HPDE6-E6E7 (cell line): ENCODE results near the gene CDKN2B-AS1.

Source experiments
- DNase-seq: peaks from one replicate; pipeline ENCODE4 v3.0.0; 2011; ENCODE audit warnings: missing footprints; ENCODE audit errors: extremely low spot score

CDKN2B-AS1 gene

GRCh38 chr9:22005702-22006606 is 11.4 kb downstream of the CDKN2B-AS1 start:
- DNase-seq, result no peak

- no peak for DNase-seq
Observed at GRCh38 chr9:22008384-22008716, 13.8 kb downstream of the CDKN2B-AS1 start.

GRCh38 chr9:22008717-22009505 is 14.3 kb downstream of the CDKN2B-AS1 start, which contains the start of gene CDKN2B:
Gene CDKN2B (minus strand): TSS chr9:22009305. CDS start chr9:22008953, 352 bp downstream.
- DNase-seq, result peak; percentile 98

GRCh38 chr9:22009506-22009867 is 14.9 kb downstream of the CDKN2B-AS1 start:
- DNase-seq, result no peak

- DNase-seq, result no peak
Observed at GRCh38 chr9:22010866-22011625, 16.5 kb downstream of the CDKN2B-AS1 start.

GRCh38 chr9:22022396-22022795 is 27.8 kb downstream of the CDKN2B-AS1 start:
- DNase-seq, result no peak

GRCh38 chr9:22026696-22027095 is 32.1 kb downstream of the CDKN2B-AS1 start:
- DNase-seq, result no peak

GRCh38 chr9:22028394-22028793 is 33.8 kb downstream of the CDKN2B-AS1 start:
- no peak for DNase-seq

- no peak for DNase-seq
Observed at GRCh38 chr9:22029231-22029630, 34.6 kb downstream of the CDKN2B-AS1 start.

- DNase-seq, result no peak
Observed at GRCh38 chr9:22030101-22030598, 35.6 kb downstream of the CDKN2B-AS1 start.

GRCh38 chr9:22031655-22032411 is 37.2 kb downstream of the CDKN2B-AS1 start:
- no peak for DNase-seq

GRCh38 chr9:22033012-22033630 is 38.5 kb downstream of the CDKN2B-AS1 start:
- no peak for DNase-seq

GRCh38 chr9:22035591-22036011 is 41.0 kb downstream of the CDKN2B-AS1 start:
- no peak for DNase-seq

- peak; percentile 65 for DNase-seq
Observed at GRCh38 chr9:22036866-22037626, 42.5 kb downstream of the CDKN2B-AS1 start.

GRCh38 chr9:22037954-22038690 is 43.5 kb downstream of the CDKN2B-AS1 start:
- DNase-seq, result no peak

GRCh38 chr9:22039258-22039657 is 44.7 kb downstream of the CDKN2B-AS1 start:
- no peak for DNase-seq

- DNase-seq, result no peak
Observed at GRCh38 chr9:22040760-22041159, 46.2 kb downstream of the CDKN2B-AS1 start.

- no peak for DNase-seq
Observed at GRCh38 chr9:22041344-22041743, 46.8 kb downstream of the CDKN2B-AS1 start.

- DNase-seq, result peak; percentile 75
Observed at GRCh38 chr9:22041775-22042174, 47.2 kb downstream of the CDKN2B-AS1 start.
